ENCODE data around the gene RDH13. TPM values are rescaled to one million over a fixed set of nuclear protein-coding genes. Genes with fewer than 3 reads are reported as not detected.

Gene RDH13
- total and polyA plus RNA-seq, 2 donors (not counting 1 experiment from before 2014, with no cell fraction given) = 2.7 to 6.9 TPM

DNA sequence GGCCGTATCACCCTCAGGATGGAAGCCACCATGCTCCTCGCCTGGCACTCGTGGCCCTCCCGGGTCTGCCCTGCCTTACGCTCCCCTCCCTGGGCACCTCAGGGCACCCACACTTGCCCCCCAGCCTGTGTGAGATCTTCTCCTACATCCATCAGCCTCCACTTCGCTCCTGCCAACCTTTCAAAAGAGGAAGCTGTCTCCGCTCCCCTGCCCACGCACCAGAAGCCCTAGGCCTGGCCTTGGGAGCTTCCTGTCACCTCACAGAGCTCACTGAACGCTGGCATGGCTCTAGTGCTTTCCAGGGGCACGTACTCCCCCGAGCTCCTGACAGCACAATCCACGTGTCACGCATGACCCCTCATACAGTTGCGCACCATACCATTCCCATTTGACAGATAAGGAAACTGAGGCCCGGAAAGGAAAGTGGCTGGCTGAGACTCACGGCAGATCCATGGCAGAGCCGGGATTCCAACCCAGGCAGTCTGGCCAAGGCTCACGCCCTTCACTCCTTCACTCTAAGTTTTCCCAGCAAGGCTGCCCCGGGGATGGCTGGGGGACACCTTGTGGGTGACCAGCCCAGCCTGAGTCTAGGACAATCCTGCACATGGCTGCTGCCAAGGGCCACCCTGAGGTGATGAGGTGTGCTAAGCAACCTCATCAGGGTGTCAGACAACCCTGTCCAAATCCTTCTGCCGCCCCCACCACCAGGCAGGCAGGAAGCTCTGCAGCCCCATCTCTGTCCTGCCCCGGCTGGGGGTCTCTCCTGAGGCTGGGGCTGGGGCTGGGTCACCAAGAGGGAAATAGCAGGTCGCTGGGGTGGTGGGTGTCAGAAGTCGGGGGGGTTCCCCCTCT is 35.1 kb upstream of the RDH13 start:
- no peaks in the 10 kb centered on the region for H3K9me3 ChIP-seq (ENCODE audit: control insufficient read depth, insufficient read depth, low read depth, low read length)
- H3K27me3 ChIP-seq (ENCODE audit: control insufficient read depth, insufficient read depth, low read length) = no peaks in the 10 kb centered on the region
- H3K4me3 ChIP-seq (replicated peaks in 1 of 4; ENCODE audit: control extremely low read depth in 1 of 4, insufficient read depth in 1 of 4, low read depth in 3 of 4, low read length in 4 of 4) = no peak overlapping the region
- no peak overlapping the region for H2AFZ ChIP-seq (ENCODE audit: low read length)
- no peak for DNase-seq (ENCODE audit: low read depth in 2 of 2)
- H3K79me2 ChIP-seq (ENCODE audit: control insufficient read depth, insufficient read depth, low read length) = no peaks in the 10 kb centered on the region
- H4K20me1 ChIP-seq (ENCODE audit: control insufficient read depth, extremely low read depth, insufficient read depth, low read length) = peaks cover 1% of the 10 kb centered on the region
- H3K4me1 ChIP-seq (ENCODE audit: control insufficient read depth, extremely low read depth, insufficient read depth, low read length) = peaks cover 4% of the 10 kb centered on the region
- TF ChIP-seq, protein P1, sequence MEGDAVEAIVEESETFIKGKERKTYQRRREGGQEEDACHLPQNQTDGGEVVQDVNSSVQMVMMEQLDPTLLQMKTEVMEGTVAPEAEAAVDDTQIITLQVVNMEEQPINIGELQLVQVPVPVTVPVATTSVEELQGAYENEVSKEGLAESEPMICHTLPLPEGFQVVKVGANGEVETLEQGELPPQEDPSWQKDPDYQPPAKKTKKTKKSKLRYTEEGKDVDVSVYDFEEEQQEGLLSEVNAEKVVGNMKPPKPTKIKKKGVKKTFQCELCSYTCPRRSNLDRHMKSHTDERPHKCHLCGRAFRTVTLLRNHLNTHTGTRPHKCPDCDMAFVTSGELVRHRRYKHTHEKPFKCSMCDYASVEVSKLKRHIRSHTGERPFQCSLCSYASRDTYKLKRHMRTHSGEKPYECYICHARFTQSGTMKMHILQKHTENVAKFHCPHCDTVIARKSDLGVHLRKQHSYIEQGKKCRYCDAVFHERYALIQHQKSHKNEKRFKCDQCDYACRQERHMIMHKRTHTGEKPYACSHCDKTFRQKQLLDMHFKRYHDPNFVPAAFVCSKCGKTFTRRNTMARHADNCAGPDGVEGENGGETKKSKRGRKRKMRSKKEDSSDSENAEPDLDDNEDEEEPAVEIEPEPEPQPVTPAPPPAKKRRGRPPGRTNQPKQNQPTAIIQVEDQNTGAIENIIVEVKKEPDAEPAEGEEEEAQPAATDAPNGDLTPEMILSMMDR (conservative IDR thresholded peaks at IDR 0.05 in 1 of 2, IDR thresholded peaks at IDR 0.05 in 1 of 2; ENCODE audit: low read depth in 1 of 2, low read length in 2 of 2) = no peak
- no peak for TF ChIP-seq EZH2 (IDR thresholded peaks at IDR 0.05; ENCODE audit: low read length, missing control alignments)
- peaks cover 17% of the 10 kb centered on the region for H3K36me3 ChIP-seq (ENCODE audit: control insufficient read depth, insufficient read depth, low read length)
- no peak overlapping the region for H3K27ac ChIP-seq (ENCODE audit: insufficient read depth, low read length)
- H3K4me2 ChIP-seq (ENCODE audit: extremely low read depth, insufficient read depth, low read length) = no peak overlapping the region
- no peak overlapping the region for H3K9ac ChIP-seq (ENCODE audit: insufficient read depth, low read length)

DNA sequence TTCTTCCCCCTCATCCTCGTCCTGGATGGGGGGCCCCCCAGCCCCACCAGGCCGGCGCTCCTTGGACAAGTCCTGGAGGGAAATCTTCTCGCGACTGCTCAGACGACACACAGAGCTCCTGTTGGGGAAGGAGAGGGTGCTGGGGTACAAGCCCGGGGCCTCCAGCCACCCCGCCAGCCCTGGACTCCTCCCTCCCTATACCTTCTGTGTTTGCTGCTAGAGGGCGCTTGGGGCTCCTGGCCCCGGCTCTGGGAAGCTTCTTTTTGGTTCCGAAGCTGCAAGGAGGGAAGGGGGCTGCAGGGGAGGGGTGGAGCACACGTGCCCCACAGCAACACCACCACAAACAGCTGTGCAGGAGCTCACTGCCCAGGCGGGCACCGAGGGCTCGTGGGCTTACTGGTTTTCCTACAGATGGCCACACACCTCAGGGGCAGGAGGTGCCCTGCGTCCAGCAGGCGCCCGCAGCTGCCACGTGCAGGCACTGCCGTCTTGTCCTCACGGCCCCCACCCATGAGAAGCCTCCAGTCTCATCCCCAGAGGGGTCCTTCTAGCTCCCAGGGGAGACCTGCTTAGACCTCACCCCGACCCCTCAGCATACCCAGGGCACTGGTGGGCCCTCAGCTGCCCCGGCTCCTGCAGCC is 33.2 kb upstream of the RDH13 start:
- Histone ChIP-seq H3K79me2 (ENCODE audit: control insufficient read depth, insufficient read depth, low read length) (no peaks in the 10 kb centered on the region), H4K20me1 (ENCODE audit: control insufficient read depth, extremely low read depth, insufficient read depth, low read length) (peaks cover 1% of the 10 kb centered on the region), H3K4me1 (ENCODE audit: control insufficient read depth, extremely low read depth, insufficient read depth, low read length) (peaks cover 4% of the 10 kb centered on the region), H3K27ac (ENCODE audit: insufficient read depth, low read length) (no peak overlapping the region), H2AFZ (ENCODE audit: low read length) (no peak overlapping the region), H3K9me3 (ENCODE audit: control insufficient read depth, insufficient read depth, low read depth, low read length) (no peaks in the 10 kb centered on the region), H3K9ac (ENCODE audit: insufficient read depth, low read length) (no peak overlapping the region), H3K4me3 (replicated peaks in 1 of 4; ENCODE audit: control extremely low read depth in 1 of 4, insufficient read depth in 1 of 4, low read depth in 3 of 4, low read length in 4 of 4) (no peak overlapping the region), H3K36me3 (ENCODE audit: control insufficient read depth, insufficient read depth, low read length) (peaks cover 24% of the 10 kb centered on the region), H3K27me3 (ENCODE audit: control insufficient read depth, insufficient read depth, low read length) (no peaks in the 10 kb centered on the region), H3K4me2 (ENCODE audit: extremely low read depth, insufficient read depth, low read length) (no peak overlapping the region)
- DNase-seq (ENCODE audit: low read depth in 2 of 2) = no peak
- no peak for TF ChIP-seq EZH2 (IDR thresholded peaks at IDR 0.05; ENCODE audit: low read length, missing control alignments)
- TF ChIP-seq, protein P1 (conservative IDR thresholded peaks at IDR 0.05 in 1 of 2, IDR thresholded peaks at IDR 0.05 in 1 of 2; ENCODE audit: low read depth in 1 of 2, low read length in 2 of 2) = no peak

DNA sequence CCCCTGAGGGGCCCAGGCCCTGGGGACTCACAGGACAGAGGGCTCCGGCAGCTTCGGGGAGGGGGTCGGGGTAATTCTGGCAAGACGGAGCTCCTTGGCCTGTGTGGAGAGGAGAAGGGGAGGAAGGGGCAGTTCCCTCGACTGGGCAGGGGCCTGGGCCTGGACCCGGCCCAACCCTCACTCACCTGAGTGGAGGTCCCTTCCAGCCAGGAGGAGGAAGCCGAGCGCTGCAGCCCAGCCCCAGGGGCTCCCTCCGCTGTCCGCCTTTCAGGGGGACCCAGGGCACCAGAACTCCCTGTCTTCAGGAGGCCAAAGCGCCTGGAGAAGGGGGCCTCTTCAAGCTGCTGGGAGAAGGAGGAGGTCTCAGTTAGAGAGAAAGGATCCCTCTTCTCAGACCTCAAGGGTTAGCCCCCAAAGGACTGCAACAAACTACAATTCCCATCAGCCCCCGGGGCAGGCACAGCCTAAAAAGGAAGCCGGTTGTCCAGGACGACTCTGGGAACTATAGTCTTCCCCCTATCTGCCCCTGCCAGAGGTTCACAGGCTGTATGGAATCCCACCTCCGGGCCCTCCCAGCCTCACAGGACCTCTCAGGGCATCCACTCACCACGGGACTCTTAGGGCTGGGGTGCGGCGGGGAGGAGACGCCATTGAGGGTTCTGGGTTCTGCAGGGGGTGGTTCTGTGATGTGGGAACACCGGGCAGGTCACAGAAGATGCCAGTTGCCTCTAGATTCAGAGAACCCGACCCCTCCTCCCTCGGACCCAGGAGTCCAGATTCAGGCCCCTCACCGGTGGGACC is 32.5 kb upstream of the RDH13 start:
- Histone ChIP-seq H3K79me2 (ENCODE audit: control insufficient read depth, insufficient read depth, low read length) (no peaks in the 10 kb centered on the region), H3K36me3 (ENCODE audit: control insufficient read depth, insufficient read depth, low read length) (peaks cover 30% of the 10 kb centered on the region), H3K27ac (ENCODE audit: insufficient read depth, low read length) (no peak overlapping the region), H3K4me3 (replicated peaks in 1 of 4; ENCODE audit: control extremely low read depth in 1 of 4, insufficient read depth in 1 of 4, low read depth in 3 of 4, low read length in 4 of 4) (no peak overlapping the region), H4K20me1 (ENCODE audit: control insufficient read depth, extremely low read depth, insufficient read depth, low read length) (peaks cover 1% of the 10 kb centered on the region), H3K9ac (ENCODE audit: insufficient read depth, low read length) (no peak overlapping the region), H3K4me2 (ENCODE audit: extremely low read depth, insufficient read depth, low read length) (no peak overlapping the region), H3K4me1 (ENCODE audit: control insufficient read depth, extremely low read depth, insufficient read depth, low read length) (peaks cover 4% of the 10 kb centered on the region), H3K9me3 (ENCODE audit: control insufficient read depth, insufficient read depth, low read depth, low read length) (no peaks in the 10 kb centered on the region), H2AFZ (ENCODE audit: low read length) (no peak overlapping the region), H3K27me3 (ENCODE audit: control insufficient read depth, insufficient read depth, low read length) (no peaks in the 10 kb centered on the region)
- no peak for DNase-seq (ENCODE audit: low read depth in 2 of 2)
- TF ChIP-seq, protein P1 (conservative IDR thresholded peaks at IDR 0.05 in 1 of 2, IDR thresholded peaks at IDR 0.05 in 1 of 2; ENCODE audit: low read depth in 1 of 2, low read length in 2 of 2) = no peak
- no peak for TF ChIP-seq EZH2 (IDR thresholded peaks at IDR 0.05; ENCODE audit: low read length, missing control alignments)

Data from fibroblast of lung (primary cell).